GM20000 (cell line): Measurements from ENCODE around the gene AMOTL1.

Experiments
- DNase-seq: peaks from one replicate; pipeline ENCODE4 v3.0.0; 2012; ENCODE audit warnings: low spot score
- CTCF ChIP-seq: IDR thresholded peaks from 2 replicates; pipeline ENCODE4 v1.5.1; 2012; ENCODE audit warnings: mild to moderate bottlenecking, control low read depth; ENCODE audit errors: extremely low read depth, missing control alignments

The AMOTL1 gene

GRCh38 chr11:94814272-94814976, 46.3 kb downstream of the AMOTL1 start:
- TF ChIP-seq CTCF: no peak

GRCh38 chr11:94815705-94816344, 47.7 kb downstream of the AMOTL1 start:
- no peak for TF ChIP-seq CTCF
- no peak for DNase-seq

More at GRCh38 chr11:94814272-94814976, 46.3 kb downstream of the AMOTL1 start:
- DNase-seq: no peak

DNA sequence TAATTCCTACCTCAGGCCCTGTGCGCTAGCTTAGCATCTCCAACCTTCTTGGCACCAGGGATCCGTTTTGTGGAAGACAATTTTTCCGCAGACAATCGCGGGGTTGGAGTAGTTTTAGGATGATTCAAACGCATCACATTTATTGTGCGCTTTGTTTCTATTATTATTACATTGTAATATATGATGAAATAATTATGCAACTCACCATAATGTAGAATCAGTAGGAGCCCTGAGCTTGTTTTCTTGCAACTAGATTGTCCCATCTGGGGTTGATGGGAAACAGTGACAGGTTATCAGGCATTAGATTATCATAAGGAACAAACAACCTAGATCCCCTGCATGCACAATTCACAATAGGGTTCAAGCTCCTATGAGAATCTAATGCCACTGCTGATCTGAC, 52.3 kb downstream of the AMOTL1 start:
- DNase-seq: no peak
- no peak for TF ChIP-seq CTCF

DNA sequence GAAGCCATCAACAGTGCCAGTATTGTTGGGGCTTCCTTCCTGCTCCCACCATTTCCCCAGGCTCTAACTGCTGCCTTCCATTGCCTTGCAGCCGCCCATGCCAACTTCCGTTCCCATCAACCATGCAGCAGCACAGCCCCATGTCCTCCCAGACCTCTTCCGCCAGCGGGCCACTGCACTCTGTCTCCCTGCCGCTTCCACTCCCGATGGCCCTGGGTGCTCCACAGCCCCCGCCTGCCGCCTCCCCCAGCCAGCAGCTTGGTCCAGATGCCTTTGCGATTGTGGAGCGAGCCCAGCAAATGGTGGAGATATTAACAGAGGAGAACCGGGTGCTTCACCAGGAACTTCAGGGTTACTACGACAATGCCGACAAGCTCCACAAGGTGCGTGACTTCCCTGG, 53.3 kb downstream of the AMOTL1 start:
- no peak for TF ChIP-seq CTCF
- DNase-seq: no peak

GRCh38 chr11:94822080-94822479, 53.9 kb downstream of the AMOTL1 start:
- no peak for DNase-seq
- no peak for TF ChIP-seq CTCF

DNA sequence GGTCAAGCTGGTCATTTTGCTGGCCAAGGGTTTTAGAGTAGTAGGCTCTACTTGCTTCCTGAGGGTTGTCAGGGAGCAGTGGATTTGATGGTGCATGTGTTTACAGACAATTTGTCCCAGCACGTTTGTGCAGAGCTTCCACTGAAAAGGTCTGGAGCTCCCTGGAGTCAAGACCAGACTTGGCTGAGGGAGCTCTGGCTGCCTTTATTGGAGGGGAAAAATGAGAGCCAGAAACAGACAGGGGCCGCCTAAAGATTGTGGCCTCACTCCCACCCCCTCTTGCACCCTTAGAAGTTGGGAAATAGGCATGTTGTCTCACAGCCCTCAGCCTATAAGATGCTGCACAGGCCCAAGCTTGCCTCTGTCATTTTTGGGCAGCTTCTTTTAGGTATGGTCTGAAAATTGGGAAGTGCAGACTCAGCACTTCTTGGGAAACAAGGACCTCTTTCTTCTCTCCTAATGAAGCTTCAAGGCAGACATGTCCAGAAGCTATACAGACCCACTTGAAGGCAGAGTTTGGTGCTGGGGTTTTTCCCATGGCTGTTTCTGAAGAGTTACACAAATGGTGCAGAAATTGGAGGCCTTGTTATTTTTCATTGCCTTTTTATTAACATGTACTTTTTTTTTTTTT, 55.1 kb downstream of the AMOTL1 start:
- no peak for TF ChIP-seq CTCF
- no peak for DNase-seq

- no peak for DNase-seq
- no peak for TF ChIP-seq CTCF
Observed at GRCh38 chr11:94825031-94825430, 56.9 kb downstream of the AMOTL1 start.
